Upper lobe of left lung (tissue), 6 donors: ENCODE results near the gene SRI. TPM values are rescaled to one million over a fixed set of nuclear protein-coding genes. Genes with fewer than 3 reads are reported as not detected.

Experiments used
- ATAC-seq, 2 donors: fragments of 200-7000 bp; cut with Tn5 transposase; one replicate each; pipeline ENCODE4 v1.9.1; 2022; ENCODE audit warnings: mild to moderate bottlenecking in 2 of 2, moderate library complexity in 2 of 2; ENCODE audit not compliant: low FRiP score in 2 of 2
- DNase-seq, 2 donors: peaks; one replicate each; pipeline ENCODE4 v3.0.0-alpha.2; 2019 to 2020
- H3K27ac ChIP-seq, 4 donors: fragments of 200-600 bp; sonication (generic); one replicate each; pipeline ENCODE4 v1.5.1; 2016 to 2019
- H3K27me3 ChIP-seq, 4 donors: fragments of 200-600 bp; sonication (generic); one replicate each; pipeline ENCODE4 v1.5.1; 2017 to 2019
- H3K36me3 ChIP-seq, 4 donors: fragments of 200-600 bp; sonication (generic); one replicate each; pipeline ENCODE4 v1.5.1; 2016 to 2019
- H3K4me1 ChIP-seq, 4 donors: fragments of 200-600 bp; sonication (generic); one replicate each; pipeline ENCODE4 v1.5.1; 2018 to 2019
- H3K4me3 ChIP-seq, 4 donors: fragments of 200-600 bp; sonication (generic); one replicate each; pipeline ENCODE4 v1.5.1; 2017 to 2019; ENCODE audit warnings: mild to moderate bottlenecking in 2 of 4, moderate library complexity in 1 of 4
- H3K9me3 ChIP-seq, 4 donors: fragments of 200-600 bp; sonication (generic); one replicate each; pipeline ENCODE4 v1.5.1; 2018 to 2019
- EP300 ChIP-seq, 4 donors: sonication (generic); formaldehyde crosslinking; IDR thresholded peaks; one replicate each; pipeline ENCODE4 v1.5.1; 2017; ENCODE audit warnings: antibody characterized with exemption in 4 of 4, control low read depth in 2 of 4
- POLR2A ChIP-seq, 4 donors: fragments of 450-650 bp; IDR thresholded peaks; one replicate each; pipeline ENCODE4 v1.5.1; 2016 to 2017; ENCODE audit warnings: antibody characterized with exemption in 4 of 4, mild to moderate bottlenecking in 2 of 4
- POLR2AphosphoS5 ChIP-seq, 2 donors: sonication (generic); formaldehyde crosslinking; IDR thresholded peaks; one replicate each; pipeline ENCODE4 v1.5.1; 2017; ENCODE audit warnings: antibody characterized with exemption in 2 of 2
- WGBS, 2 donors: methylation state at CpG; one replicate each; pipeline ENCODE4 v1.1.5; 2017 to 2018; 5-methylcytosine and 5-hydroxymethylcytosine counted together
- total RNA-seq, 6 donors: library from RNA; depleted of rRNA in 4 of 6; stranded (reverse); fragments of >200 nt in 4 of 6; gene quantifications; one replicate each; pipeline versions ENCODE4 v1.1.0 to v1.2.1, GENCODE V29; 2016 to 2021
- TF ChIP-seq, protein P1 (sequence below), 6 experiments: fragments of 450-650 bp in 4 of 6; fragments of 200-600 bp in 2 of 6; sonication (generic) in 2 of 6; IDR thresholded peaks; one replicate each; pipeline ENCODE4 v1.5.1; 2016 to 2019; ENCODE audit warnings: antibody characterized with exemption in 6 of 6
- donor health status: DM: no; HTN: no; CAD: no; lungs with moderate emphysema.
- donor health status: DM: no; HTN: yes; CAD: no; lungs with severe emphysema.

SRI gene, protein sequence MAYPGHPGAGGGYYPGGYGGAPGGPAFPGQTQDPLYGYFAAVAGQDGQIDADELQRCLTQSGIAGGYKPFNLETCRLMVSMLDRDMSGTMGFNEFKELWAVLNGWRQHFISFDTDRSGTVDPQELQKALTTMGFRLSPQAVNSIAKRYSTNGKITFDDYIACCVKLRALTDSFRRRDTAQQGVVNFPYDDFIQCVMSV
- 100 to 1,000 TPM in 3 of 6 donors, 10 to 100 TPM in 3; 20.0 to 120 (median 91.8) TPM for total RNA-seq

DNA sequence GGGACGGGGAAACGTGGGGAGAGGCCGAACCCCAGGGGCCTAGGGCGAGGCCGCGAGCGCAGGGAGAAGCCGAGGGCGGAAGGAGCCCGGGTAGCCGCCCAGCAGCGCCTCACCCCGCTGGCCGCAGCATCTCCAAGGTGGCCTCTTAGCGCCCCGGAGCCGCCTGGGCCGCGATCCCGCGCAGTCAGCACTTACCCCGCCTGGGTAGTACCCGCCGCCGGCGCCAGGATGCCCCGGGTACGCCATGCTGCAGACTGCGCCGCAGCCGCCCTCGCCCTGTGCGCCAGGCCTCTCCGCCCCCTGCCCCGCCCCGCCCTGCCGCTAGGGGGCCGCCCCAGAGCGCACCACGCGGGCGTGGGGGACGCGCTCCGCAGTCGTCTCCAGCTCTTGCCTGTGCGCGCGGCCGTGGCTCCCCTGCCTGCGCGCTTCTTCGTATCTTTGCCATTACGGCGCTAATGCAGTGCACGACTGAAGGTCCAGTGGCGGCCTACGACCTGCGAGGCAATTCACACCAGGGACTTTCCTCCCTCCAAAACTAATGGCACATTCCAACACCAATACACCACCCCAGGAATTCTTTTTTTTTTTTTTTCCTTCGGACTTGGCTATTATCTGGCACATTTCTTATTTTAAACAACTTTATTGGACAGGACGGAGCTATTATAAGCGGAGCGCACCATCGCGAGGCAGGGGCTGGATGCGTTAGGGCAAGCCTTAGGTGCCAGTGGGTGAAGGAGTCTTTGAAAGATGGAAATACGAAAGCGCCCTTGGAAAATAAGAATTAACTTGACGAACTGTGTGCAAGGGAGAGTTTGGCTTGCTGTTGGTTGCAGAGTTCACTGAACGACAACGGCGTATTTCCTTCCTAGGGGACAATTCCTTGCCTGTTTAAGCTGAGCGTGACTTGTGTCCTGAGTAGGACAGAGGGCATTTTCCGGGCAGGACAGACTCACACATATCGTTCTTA, at the start of gene SRI:
TSS of gene SRI (minus strand) at position 258 of the 967 bp plus-strand sequence. CDS start at position 246, 12 bp downstream.
- peak within 1 kb of the TSS; percentile 89 to 96 (median 91) for H3K27ac ChIP-seq
- H3K27me3 ChIP-seq, result no peaks in the 10 kb centered on the region
- peak within 1 kb of the TSS; percentile 82 to 98 (median 90) for H3K4me3 ChIP-seq
- no peaks in the 10 kb centered on the region for H3K9me3 ChIP-seq
- TF ChIP-seq, protein P1, sequence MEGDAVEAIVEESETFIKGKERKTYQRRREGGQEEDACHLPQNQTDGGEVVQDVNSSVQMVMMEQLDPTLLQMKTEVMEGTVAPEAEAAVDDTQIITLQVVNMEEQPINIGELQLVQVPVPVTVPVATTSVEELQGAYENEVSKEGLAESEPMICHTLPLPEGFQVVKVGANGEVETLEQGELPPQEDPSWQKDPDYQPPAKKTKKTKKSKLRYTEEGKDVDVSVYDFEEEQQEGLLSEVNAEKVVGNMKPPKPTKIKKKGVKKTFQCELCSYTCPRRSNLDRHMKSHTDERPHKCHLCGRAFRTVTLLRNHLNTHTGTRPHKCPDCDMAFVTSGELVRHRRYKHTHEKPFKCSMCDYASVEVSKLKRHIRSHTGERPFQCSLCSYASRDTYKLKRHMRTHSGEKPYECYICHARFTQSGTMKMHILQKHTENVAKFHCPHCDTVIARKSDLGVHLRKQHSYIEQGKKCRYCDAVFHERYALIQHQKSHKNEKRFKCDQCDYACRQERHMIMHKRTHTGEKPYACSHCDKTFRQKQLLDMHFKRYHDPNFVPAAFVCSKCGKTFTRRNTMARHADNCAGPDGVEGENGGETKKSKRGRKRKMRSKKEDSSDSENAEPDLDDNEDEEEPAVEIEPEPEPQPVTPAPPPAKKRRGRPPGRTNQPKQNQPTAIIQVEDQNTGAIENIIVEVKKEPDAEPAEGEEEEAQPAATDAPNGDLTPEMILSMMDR (IDR thresholded peaks at IDR 0.05), result peak; percentile 95 to 99 (median 98)
- TF ChIP-seq POLR2A (IDR thresholded peaks at IDR 0.05) (peak in 3 of 4 donors; percentile 73 to 91 (median 88)), EP300 (IDR thresholded peaks at IDR 0.05) (no peak), POLR2AphosphoS5 (IDR thresholded peaks at IDR 0.05) (peak; percentile 72 to 79)
- ATAC-seq (peak; percentile 99), DNase-seq (peak; percentile 90 to 99)
- H3K36me3 ChIP-seq, result peaks cover 0 to 21% (median 2%) of the 10 kb centered on the region in 4 donors
- peaks cover 16 to 29% (median 22%) of the 10 kb centered on the region in 4 donors for H3K4me1 ChIP-seq
- WGBS, 2 donors, result 0 to 1% methylated on average over 33 to 52 of the region's 75 CpGs

DNA sequence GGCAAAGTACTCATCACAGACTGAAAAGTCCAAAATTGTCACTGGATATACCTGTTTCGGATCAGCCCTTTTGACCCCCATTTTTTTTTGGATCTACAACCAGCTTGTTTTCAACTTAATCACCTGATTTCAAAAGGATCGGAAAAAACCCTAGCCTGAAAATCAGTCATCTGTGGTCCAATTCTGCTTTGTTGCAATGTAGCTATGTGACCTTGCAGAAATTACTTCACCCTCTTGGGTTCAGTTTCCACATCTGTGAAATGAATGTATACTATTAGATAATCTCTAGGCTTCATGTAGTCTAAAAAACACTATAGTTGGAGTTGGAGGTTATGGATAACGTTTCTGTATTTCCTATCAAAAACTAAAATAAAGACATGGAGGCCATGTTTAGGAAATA, 49.7 kb upstream of the SRI start:
- Histone ChIP-seq H3K4me1 (peaks cover 0 to 3% (median 0%) of the 10 kb centered on the region in 4 donors), H3K4me3 (no peak overlapping the region), H3K9me3 (no peaks in the 10 kb centered on the region), H3K27me3 (no peaks in the 10 kb centered on the region), H3K27ac (peak overlapping the region in 1 of 4 donors; percentile 68), H3K36me3 (no peaks in the 10 kb centered on the region)
- peak in 1 of 2 donors; percentile 39 for ATAC-seq
- 73 to 79% methylated on average over 3 of the region's 3 CpGs for WGBS, 2 donors
- DNase-seq, result no peak
- TF ChIP-seq, protein P1 (IDR thresholded peaks at IDR 0.05), result no peak
- TF ChIP-seq EP300 (IDR thresholded peaks at IDR 0.05) (no peak), POLR2A (IDR thresholded peaks at IDR 0.05) (no peak), POLR2AphosphoS5 (IDR thresholded peaks at IDR 0.05) (no peak)

DNA sequence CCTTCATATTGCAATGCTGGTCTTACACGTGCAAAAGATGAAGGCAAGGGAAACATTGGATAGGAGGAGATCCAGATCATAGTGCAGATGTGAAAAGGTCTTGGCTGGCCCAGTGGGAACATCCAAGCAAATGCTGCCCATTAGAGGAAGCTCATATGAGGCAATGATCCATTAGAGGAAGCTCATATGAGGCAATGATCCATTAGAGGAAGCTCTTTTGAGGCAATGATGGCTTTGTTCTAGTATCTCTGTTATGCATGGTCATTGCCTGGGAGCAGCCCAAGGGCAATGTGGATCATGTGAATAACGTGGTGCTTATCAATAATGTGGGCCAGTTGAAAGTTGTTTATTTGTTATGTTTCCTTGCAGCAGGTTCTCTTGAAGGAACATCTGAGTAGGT, 49.0 kb upstream of the SRI start:
- H3K4me3 ChIP-seq, result no peak overlapping the region
- peak in 1 of 2 donors; percentile 88 for ATAC-seq
- H3K27ac ChIP-seq, result peak overlapping the region in 1 of 4 donors; percentile 68
- H3K27me3 ChIP-seq, result no peaks in the 10 kb centered on the region
- WGBS, 2 donors, result 50 to 58% methylated on average over 2 of the region's 2 CpGs
- H3K36me3 ChIP-seq, result no peaks in the 10 kb centered on the region
- TF ChIP-seq POLR2A (IDR thresholded peaks at IDR 0.05), result no peak
- peak; percentile 36 to 57 for TF ChIP-seq POLR2AphosphoS5 (IDR thresholded peaks at IDR 0.05)
- TF ChIP-seq, protein P1 (IDR thresholded peaks at IDR 0.05), result no peak
- TF ChIP-seq EP300 (IDR thresholded peaks at IDR 0.05), result no peak
- H3K4me1 ChIP-seq, result peaks cover 0 to 3% (median 0%) of the 10 kb centered on the region in 4 donors
- no peaks in the 10 kb centered on the region for H3K9me3 ChIP-seq
- DNase-seq, result peak in 1 of 2 donors; percentile 39

DNA sequence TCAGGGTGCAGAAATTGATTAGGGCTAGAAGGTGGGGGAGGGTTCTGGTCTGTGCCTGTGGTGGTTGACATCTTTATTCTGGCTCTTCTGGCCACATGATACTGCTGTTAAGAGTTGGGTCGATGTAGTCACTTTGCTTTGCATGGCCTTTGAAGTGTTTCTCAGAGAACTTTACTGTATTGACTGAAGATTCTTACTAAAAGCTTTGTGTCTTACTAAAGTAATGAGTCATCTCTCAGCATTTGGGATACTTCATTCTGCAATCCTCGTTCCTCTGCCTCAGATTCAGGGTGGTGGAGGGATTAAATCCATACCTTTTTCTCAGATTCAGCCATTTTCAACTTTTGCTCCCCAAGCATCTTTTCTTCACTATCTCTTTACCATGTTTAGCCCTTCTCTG, 48.2 kb upstream of the SRI start:
- Histone ChIP-seq H3K9me3 (no peaks in the 10 kb centered on the region), H3K27ac (no peak overlapping the region), H3K36me3 (no peaks in the 10 kb centered on the region), H3K4me3 (no peak overlapping the region), H3K27me3 (no peaks in the 10 kb centered on the region), H3K4me1 (no peaks in the 10 kb centered on the region)
- TF ChIP-seq POLR2A (IDR thresholded peaks at IDR 0.05) (no peak), EP300 (IDR thresholded peaks at IDR 0.05) (no peak), POLR2AphosphoS5 (IDR thresholded peaks at IDR 0.05) (no peak)
- TF ChIP-seq, protein P1 (IDR thresholded peaks at IDR 0.05), result no peak
- ATAC-seq (no peak), DNase-seq (no peak)
- 68 to 76% methylated on average over 2 of the region's 2 CpGs for WGBS, 2 donors
